Pons (tissue), 1 donor: ENCODE measurements around the gene MRPS15.

Experiments used
- DNase-seq: peaks from one replicate; pipeline ENCODE4 v3.0.0-alpha.2; 2016; ENCODE audit warnings: low spot score

Gene MRPS15

GRCh38 chr1:36419569-36419968 is 44.6 kb downstream of the MRPS15 start:
- no peak for DNase-seq

GRCh38 chr1:36419140-36419539 is 45.0 kb downstream of the MRPS15 start:
- DNase-seq = no peak

DNA sequence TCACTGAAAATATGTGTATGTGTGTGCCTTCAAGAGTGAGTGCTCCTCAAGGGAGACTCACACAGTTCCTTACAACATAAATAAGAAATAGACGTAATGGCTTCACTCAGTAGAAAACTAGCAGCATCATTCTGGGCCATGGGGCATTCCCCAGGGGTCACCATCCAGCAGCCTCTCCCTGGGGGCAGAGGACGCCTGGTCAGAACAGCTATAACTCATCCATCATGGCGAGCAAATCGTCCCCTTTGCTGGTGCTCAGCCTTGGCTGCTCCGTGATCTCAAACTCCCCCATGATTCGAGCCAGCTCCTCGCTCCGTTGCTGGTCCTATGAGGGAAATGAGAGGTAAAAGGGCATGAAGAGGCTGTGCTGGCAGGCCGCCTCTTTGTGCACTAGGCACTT is 46.3 kb downstream of the MRPS15 start:
- DNase-seq = no peak

GRCh38 chr1:36415661-36416326 is 48.4 kb downstream of the MRPS15 start:
- DNase-seq = no peak

DNA sequence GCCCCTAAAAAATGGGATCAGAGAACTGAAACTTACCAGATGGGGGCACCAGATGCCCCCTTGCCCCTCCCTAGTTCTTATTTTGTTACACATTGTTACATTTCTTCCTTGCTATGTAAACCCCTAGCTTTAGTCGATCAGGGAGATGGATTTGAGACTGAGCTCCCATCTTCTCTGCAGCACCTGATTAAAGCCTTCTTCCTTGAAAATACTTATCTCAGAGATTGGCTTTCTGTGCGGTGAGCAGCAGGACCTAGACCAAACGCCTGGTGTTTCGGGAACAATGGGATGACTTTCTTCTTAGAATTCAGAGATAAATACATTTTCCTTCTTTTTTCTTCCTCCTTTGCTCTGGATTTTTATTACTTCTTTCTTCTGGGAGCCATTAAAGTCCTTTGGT is 49.8 kb downstream of the MRPS15 start:
- DNase-seq = no peak

- DNase-seq = no peak
Measured at GRCh38 chr1:36411674-36412648, 52.2 kb downstream of the MRPS15 start.

GRCh38 chr1:36408479-36408878 is 55.7 kb downstream of the MRPS15 start:
- DNase-seq = no peak

DNA sequence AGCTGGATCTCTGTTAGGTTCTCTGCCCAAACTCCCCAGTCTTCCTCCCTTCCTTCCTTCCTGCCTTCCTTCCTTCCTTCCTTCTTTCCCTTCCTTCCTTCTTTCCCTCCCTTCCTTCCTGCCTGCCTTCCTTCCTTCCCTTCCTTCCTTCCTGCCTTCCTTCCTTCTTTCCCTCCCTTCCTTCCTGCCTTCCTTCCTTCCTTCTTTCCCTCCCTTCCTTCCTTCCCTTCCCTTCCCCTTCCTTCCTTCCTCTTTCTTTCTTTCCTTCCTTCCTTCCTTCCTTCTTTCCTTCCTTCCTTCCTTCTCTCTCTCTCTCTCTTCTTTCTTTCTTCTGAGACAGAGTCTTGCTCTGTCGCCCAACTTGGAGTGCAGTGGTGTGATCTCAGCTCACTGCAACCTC is 57.7 kb downstream of the MRPS15 start:
- no peak for DNase-seq
